ENCODE data around the gene SDC3. TPM values are rescaled to one million over a fixed set of nuclear protein-coding genes. Genes with fewer than 3 reads are reported as not detected.

SDC3 gene
- total and polyA plus RNA-seq, 4 experiments from 2014 or later = 0.29 to 0.64 TPM; not detected in 2

- Histone ChIP-seq H3K4me3 (ENCODE audit: low read length in 2 of 2) (no peak overlapping the region), H3K4me1 (ENCODE audit: insufficient read depth, low read length) (no peaks in the 10 kb centered on the region), H3K27me3 (ENCODE audit: insufficient read depth, low read length) (no peaks in the 10 kb centered on the region), H3K27ac (ENCODE audit: low read depth, low read length) (no peak overlapping the region), H3K9me3 (ENCODE audit: control insufficient read depth in 1 of 2, low read length in 2 of 2) (no peaks in the 10 kb centered on the region), H3K36me3 (ENCODE audit: insufficient read depth, low read length) (no peaks in the 10 kb centered on the region)
- ChIA-PET CTCF (ENCODE audit: partially characterized antibody) (no interaction called here), POLR2A (ENCODE audit: partially characterized antibody) (no interaction called here)
- no peak overlapping the region for H3K27ac Mint-ChIP-seq
- no peaks in the 10 kb centered on the region for H3K36me3 Mint-ChIP-seq
- H3K27me3 Mint-ChIP-seq = peaks cover 1 to 19% of the 10 kb centered on the region in 2 donors
- intact Hi-C loops (cut with micrococcal nuclease) = no loop called here
- DNase-seq = no peak
- H3K9me3 Mint-ChIP-seq = no peaks in the 10 kb centered on the region
- no peaks in the 10 kb centered on the region for H3K4me1 Mint-ChIP-seq
- no peak overlapping the region for H3K4me3 Mint-ChIP-seq
Observed at GRCh38 chr1:30888391-30888790, 20.2 kb downstream of the SDC3 start.

GRCh38 chr1:30887485-30888315, 20.9 kb downstream of the SDC3 start:
- no peaks in the 10 kb centered on the region for H3K4me1 ChIP-seq (ENCODE audit: insufficient read depth, low read length)
- Mint-ChIP-seq H3K4me1 (no peaks in the 10 kb centered on the region), H3K36me3 (no peaks in the 10 kb centered on the region), H3K9me3 (no peaks in the 10 kb centered on the region), H3K4me3 (no peak overlapping the region), H3K27me3 (peaks cover 3 to 18% of the 10 kb centered on the region in 2 donors), H3K27ac (no peak overlapping the region)
- POLR2A ChIA-PET (ENCODE audit: partially characterized antibody) = interaction anchor here (0.5 kb wide), 1 partner anchor 36 kb away, joined by 3 read pairs; no protein-coding TSS in a partner anchor
- H3K4me3 ChIP-seq (ENCODE audit: low read length in 2 of 2) = no peak overlapping the region
- CTCF ChIA-PET (ENCODE audit: partially characterized antibody) = no interaction called here
- H3K9me3 ChIP-seq (ENCODE audit: control insufficient read depth in 1 of 2, low read length in 2 of 2) = no peaks in the 10 kb centered on the region
- H3K27ac ChIP-seq (ENCODE audit: low read depth, low read length) = no peak overlapping the region
- intact Hi-C loops (cut with micrococcal nuclease) = no loop called here
- H3K27me3 ChIP-seq (ENCODE audit: insufficient read depth, low read length) = no peaks in the 10 kb centered on the region
- no peak for DNase-seq
- no peaks in the 10 kb centered on the region for H3K36me3 ChIP-seq (ENCODE audit: insufficient read depth, low read length)

- H3K4me3 Mint-ChIP-seq = no peak overlapping the region
- peaks cover 5 to 15% of the 10 kb centered on the region in 2 donors for H3K27me3 Mint-ChIP-seq
- no peaks in the 10 kb centered on the region for H3K9me3 Mint-ChIP-seq
- no peaks in the 10 kb centered on the region for H3K27me3 ChIP-seq (ENCODE audit: insufficient read depth, low read length)
- no peaks in the 10 kb centered on the region for H3K36me3 ChIP-seq (ENCODE audit: insufficient read depth, low read length)
- no peaks in the 10 kb centered on the region for H3K9me3 ChIP-seq (ENCODE audit: control insufficient read depth in 1 of 2, low read length in 2 of 2)
- H3K4me1 Mint-ChIP-seq = no peaks in the 10 kb centered on the region
- H3K36me3 Mint-ChIP-seq = no peaks in the 10 kb centered on the region
- no peak overlapping the region for H3K27ac Mint-ChIP-seq
- no peak for DNase-seq
- no peak overlapping the region for H3K27ac ChIP-seq (ENCODE audit: low read depth, low read length)
- H3K4me3 ChIP-seq (ENCODE audit: low read length in 2 of 2) = no peak overlapping the region
- intact Hi-C loops (cut with micrococcal nuclease) = no loop called here
- ChIA-PET POLR2A (ENCODE audit: partially characterized antibody) (no interaction called here), CTCF (ENCODE audit: partially characterized antibody) (no interaction called here)
- H3K4me1 ChIP-seq (ENCODE audit: insufficient read depth, low read length) = no peaks in the 10 kb centered on the region
Observed at GRCh38 chr1:30886710-30887428, 21.7 kb downstream of the SDC3 start.

- peaks cover 5 to 17% of the 10 kb centered on the region in 2 donors for H3K27me3 Mint-ChIP-seq
- no peaks in the 10 kb centered on the region for H3K9me3 ChIP-seq (ENCODE audit: control insufficient read depth in 1 of 2, low read length in 2 of 2)
- H3K4me1 Mint-ChIP-seq = peaks cover 0 to 4% (median 0%) of the 10 kb centered on the region in 4 donors
- H3K36me3 Mint-ChIP-seq = no peaks in the 10 kb centered on the region
- no peaks in the 10 kb centered on the region for H3K4me1 ChIP-seq (ENCODE audit: insufficient read depth, low read length)
- ChIA-PET CTCF (ENCODE audit: partially characterized antibody) (no interaction called here), POLR2A (ENCODE audit: partially characterized antibody) (no interaction called here)
- intact Hi-C loops (cut with micrococcal nuclease) = no loop called here
- H3K27ac ChIP-seq (ENCODE audit: low read depth, low read length) = no peak overlapping the region
- H3K4me3 ChIP-seq (ENCODE audit: low read length in 2 of 2) = no peak overlapping the region
- DNase-seq = no peak
- no peak overlapping the region for H3K27ac Mint-ChIP-seq
- H3K27me3 ChIP-seq (ENCODE audit: insufficient read depth, low read length) = no peaks in the 10 kb centered on the region
- no peaks in the 10 kb centered on the region for H3K36me3 ChIP-seq (ENCODE audit: insufficient read depth, low read length)
- no peaks in the 10 kb centered on the region for H3K9me3 Mint-ChIP-seq
- H3K4me3 Mint-ChIP-seq = no peak overlapping the region
Observed at GRCh38 chr1:30885570-30886522, 22.7 kb downstream of the SDC3 start.

- no peak overlapping the region for H3K27ac Mint-ChIP-seq
- POLR2A ChIA-PET (ENCODE audit: partially characterized antibody) = no interaction called here
- Histone ChIP-seq H3K27me3 (ENCODE audit: insufficient read depth, low read length) (no peaks in the 10 kb centered on the region), H3K36me3 (ENCODE audit: insufficient read depth, low read length) (no peaks in the 10 kb centered on the region), H3K4me1 (ENCODE audit: insufficient read depth, low read length) (no peaks in the 10 kb centered on the region), H3K27ac (ENCODE audit: low read depth, low read length) (no peak overlapping the region), H3K9me3 (ENCODE audit: control insufficient read depth in 1 of 2, low read length in 2 of 2) (no peaks in the 10 kb centered on the region), H3K4me3 (ENCODE audit: low read length in 2 of 2) (no peak overlapping the region)
- DNase-seq = no peak
- H3K4me3 Mint-ChIP-seq = no peak overlapping the region
- H3K9me3 Mint-ChIP-seq = no peaks in the 10 kb centered on the region
- no peaks in the 10 kb centered on the region for H3K36me3 Mint-ChIP-seq
- H3K27me3 Mint-ChIP-seq = peaks cover 4 to 16% of the 10 kb centered on the region in 2 donors
- peaks cover 0 to 4% (median 0%) of the 10 kb centered on the region in 4 donors for H3K4me1 Mint-ChIP-seq
- intact Hi-C loops (cut with micrococcal nuclease) = no loop called here
- CTCF ChIA-PET (ENCODE audit: partially characterized antibody) = no interaction called here
Observed at GRCh38 chr1:30884723-30885122, 23.8 kb downstream of the SDC3 start.

- Histone ChIP-seq H3K9me3 (ENCODE audit: control insufficient read depth in 1 of 2, low read length in 2 of 2) (no peaks in the 10 kb centered on the region), H3K27ac (ENCODE audit: low read depth, low read length) (no peak overlapping the region), H3K27me3 (ENCODE audit: insufficient read depth, low read length) (no peaks in the 10 kb centered on the region), H3K4me3 (ENCODE audit: low read length in 2 of 2) (no peak overlapping the region), H3K36me3 (ENCODE audit: insufficient read depth, low read length) (no peaks in the 10 kb centered on the region), H3K4me1 (ENCODE audit: insufficient read depth, low read length) (no peaks in the 10 kb centered on the region)
- Mint-ChIP-seq H3K4me1 (peaks cover 0 to 4% (median 0%) of the 10 kb centered on the region in 4 donors), H3K27me3 (peaks cover 6 to 24% of the 10 kb centered on the region in 2 donors), H3K4me3 (no peak overlapping the region), H3K9me3 (no peaks in the 10 kb centered on the region), H3K36me3 (no peaks in the 10 kb centered on the region), H3K27ac (no peak overlapping the region)
- DNase-seq = no peak
- ChIA-PET CTCF (ENCODE audit: partially characterized antibody) (no interaction called here), POLR2A (ENCODE audit: partially characterized antibody) (no interaction called here)
- intact Hi-C loops (cut with micrococcal nuclease) = no loop called here
Observed at GRCh38 chr1:30883389-30884172, 25.0 kb downstream of the SDC3 start.
